Ammon's horn (tissue), 1 donor: ENCODE results near the gene CREB1.
"Not testable (repeated sequence)": the region's sequence is repeated elsewhere in the genome, so short reads cannot be mapped to it uniquely, and the experiment has no call there.

Experiments
- DNase-seq: peaks from one replicate; pipeline ENCODE4 v3.0.0-alpha.2; 2016; ENCODE audit warnings: low spot score

CREB1 gene

GRCh38 chr2:207617011-207617671 lies 87.4 kb downstream of the CREB1 start:
- no peak for DNase-seq

DNA sequence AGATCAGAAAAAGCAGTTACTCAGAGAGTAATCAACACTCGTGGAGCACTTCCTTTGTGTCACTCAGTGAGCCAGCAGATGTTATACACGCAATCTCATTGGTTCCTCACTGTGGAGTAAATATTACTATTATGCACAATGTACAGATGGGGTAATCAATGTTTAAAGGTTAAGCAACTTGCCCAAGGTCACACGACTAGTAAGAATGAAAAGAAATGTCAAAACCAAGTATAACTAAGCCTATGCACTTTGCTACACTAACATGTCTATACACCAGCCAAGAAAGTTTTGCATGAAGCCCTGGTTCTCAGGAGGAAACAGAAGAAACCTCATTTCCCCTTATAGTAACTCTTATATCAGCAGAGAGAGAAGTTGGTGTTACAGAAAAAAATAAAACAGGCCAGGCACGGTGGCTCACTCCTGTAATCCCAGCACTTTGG lies 90.0 kb downstream of the CREB1 start:
- peak; percentile 26 for DNase-seq

- no peak for DNase-seq
These were observed 91.8 kb downstream of the CREB1 start for GRCh38 chr2:207621501-207622039.

DNA sequence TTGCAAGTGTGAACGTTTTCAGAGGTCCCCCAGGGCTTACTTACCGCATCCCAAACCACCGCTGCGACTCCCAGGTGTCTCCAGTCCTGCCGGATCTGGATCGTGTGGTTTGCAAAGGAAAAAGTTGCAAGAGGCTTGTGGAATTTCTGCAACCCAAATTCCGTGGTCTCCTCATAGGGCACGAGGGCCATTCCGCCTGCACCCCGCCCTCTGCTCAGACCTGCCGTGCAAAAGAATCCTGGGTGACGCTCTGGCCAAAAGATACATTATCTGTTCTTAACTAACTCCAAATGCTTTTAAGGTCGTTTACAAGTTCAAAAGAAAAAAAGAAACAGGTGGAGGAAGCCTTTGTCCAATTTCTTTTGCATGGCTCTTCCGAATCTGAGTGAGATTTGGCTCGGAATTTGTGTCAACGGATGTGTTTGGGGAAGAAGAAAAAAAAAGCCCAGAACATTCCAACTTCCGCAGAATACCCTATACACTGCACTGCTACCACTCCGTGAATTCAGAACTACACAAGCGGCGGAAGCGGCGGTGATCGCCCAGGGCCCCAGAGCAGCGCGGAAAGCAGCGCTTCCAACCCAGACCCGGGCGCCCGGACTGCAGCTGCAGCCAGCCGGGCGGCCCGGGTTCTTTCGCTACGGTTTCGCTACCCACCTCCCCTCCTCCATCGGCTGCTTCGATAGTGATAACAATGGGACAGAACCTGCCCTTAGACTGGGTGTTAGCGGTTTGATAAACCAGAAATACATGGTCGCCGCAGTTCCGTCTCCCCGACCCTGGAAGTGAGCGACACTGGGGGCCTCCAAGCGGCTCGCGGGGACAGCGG lies 94.6 kb downstream of the CREB1 start:
- DNase-seq = peak; percentile 69

DNA sequence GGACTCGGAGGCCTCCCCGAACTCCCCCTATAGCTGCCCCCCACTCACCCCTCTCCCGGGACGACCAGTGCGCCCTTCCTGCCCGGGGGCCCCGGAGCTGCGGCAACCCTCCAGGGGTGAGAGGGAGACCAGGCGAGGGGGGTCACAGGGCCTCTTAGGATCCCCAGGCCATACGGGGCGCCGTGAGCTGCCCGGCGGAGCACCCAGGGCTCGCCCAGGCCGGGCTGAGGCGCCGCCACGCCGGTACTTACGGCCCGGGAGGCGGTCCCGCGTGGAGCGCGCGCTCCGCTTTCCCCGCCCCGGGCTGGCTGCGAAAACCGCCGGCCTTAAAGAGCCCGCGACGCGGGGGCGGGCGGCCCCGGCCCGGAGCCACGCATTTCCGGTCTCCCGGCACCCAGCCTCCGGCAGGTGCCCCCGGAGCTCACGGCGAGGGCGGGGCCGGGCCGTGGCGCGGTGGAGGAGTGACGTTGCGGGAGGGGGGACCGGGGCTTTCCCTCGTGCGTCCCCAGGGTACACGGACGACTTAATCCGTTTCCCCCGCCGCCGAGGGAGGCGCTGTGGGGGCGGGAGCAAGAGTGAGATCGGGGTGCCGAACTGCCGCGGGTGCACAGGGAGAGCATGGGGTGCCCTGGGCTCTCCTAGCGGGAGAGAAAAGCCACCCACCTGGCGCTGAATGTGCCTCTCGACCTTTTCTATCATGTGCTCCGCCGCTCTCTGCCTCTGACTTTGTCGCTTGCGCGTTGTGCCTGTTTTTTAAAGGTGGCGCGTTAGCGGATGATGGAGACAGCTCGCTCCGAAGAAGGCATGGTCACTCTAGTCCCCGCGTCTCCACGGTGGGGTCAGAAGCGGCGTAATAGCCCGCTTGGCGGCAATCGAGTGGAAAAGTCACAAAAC lies 95.5 kb downstream of the CREB1 start, which contains the start of gene METTL21A:
METTL21A (minus strand) TSS at position 381 of the 894 bp plus-strand sequence. CDS start 1,019 bp downstream, outside the sequence.
- peak; percentile 89 for DNase-seq

GRCh38 chr2:207629553-207629952 lies 99.8 kb downstream of the CREB1 start:
- DNase-seq = no peak

DNA sequence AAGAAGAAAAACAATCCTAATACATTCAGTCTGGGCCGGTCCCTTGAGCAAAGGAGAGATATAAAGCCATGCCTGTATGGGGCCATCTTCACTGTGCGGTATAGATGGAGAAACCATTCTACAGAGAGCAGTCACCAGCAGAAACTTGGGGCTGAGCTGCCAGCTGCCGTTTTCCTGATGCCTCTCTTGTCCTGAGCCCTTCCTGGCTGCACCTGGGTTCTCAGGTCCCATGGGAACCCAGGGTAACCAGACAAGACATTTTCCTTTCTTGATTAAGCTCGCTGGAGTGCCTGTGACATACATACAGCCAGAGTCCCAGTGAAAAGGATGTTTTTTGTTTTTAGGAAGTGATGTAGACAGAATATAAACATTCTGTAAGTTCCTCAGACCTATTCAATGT lies 100.7 kb downstream of the CREB1 start:
- no peak for DNase-seq

GRCh38 chr2:207632575-207633493 lies 103.1 kb downstream of the CREB1 start:
- DNase-seq = no peak

GRCh38 chr2:207633686-207634085 lies 103.9 kb downstream of the CREB1 start:
- DNase-seq = no peak

DNA sequence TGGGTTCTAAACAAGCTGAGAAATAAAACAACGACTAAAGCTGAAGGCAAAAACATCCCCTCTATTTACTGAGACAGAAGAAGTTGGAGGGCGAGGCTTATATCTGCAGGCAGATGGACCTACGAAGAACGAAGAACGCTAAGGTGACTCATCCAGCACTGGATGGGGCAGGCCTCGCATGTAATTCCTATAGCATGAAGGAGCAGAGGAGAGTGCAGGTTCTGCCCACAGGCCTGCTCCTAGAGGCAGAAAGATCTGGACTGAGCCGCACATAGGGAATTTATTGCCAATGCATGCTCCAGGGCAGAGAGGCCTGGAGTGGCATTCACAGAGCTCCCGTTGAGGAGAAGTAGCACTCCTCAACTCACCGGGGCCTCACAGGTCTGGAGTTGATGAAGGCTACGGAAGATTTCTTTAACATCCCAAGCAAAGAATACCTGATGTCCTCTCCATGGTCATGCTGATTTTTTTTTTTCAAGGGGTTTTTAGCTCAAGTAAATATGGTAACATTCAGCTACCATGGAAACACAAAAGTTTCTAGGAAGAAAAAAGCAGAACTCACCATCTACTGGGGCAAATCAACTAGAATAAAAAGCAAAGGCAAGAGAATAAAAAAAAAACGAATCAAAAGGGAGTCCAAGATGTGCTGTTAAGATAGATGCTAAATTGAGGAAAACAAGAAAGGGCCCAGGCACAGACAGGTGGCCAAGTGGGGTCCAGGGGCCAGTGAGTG lies 105.9 kb downstream of the CREB1 start:
- no peak for DNase-seq

DNA sequence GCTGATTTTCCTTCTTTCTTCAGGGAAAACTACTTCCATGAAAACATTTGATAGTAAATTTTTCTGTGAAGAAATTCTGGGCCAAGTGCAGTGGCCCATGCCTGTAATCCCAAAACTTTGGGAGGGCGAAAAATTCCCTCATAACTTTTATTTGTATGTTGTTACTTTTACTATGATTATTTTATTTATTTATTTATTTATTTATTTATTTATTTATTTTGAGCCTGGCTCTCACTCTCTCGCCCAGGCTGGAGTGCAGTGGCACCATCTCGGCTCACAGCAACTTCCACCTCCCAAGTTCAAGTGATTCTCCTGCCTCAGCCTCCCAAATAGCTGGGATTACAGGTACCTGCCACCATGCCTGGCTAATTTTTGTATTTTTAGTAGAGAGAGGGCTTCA lies 109.5 kb downstream of the CREB1 start:
- DNase-seq = not testable (repeated sequence)

GRCh38 chr2:207640160-207640559 lies 110.4 kb downstream of the CREB1 start:
- no peak for DNase-seq

GRCh38 chr2:207640661-207641060 lies 110.9 kb downstream of the CREB1 start:
- DNase-seq = no peak

DNA sequence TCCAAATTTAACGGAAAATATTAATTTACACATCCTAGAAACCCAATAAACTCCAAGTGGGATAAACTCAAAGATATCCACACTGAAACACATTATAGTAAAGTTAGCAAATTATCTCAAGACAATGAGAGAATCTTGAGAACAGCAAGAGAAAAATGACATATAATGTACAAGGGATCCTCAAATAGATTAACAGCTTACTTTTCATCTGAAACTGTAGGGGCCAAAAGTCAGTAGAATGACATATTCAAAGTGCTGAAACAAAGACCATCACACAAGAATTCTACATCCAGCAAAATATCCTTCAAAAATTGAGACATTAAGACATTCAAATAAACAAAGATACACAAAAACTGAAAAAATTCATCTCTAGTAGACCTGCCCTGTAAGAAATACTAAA lies 114.1 kb downstream of the CREB1 start:
- DNase-seq = no peak

DNA sequence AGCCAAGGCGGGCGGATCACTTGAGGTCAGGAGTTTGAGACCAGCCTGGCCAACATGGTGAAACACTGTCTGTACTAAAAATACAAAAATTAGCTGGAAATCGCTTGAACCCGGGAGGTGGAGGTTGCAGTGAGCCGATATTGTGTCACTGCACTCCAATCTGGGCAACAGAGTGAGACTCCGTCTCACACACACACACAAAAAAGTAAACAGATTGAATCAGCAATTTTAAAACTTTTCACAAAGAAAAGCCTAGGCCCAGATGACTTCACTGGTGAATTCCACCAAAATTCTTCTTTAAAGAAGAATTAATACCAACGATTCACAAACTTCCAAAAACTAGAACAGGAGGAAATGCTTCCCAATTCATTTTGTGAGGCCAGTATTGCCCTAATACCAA lies 116.8 kb downstream of the CREB1 start:
- DNase-seq = not testable (repeated sequence)
